Hindlimb muscle (tissue), 1 donor: ENCODE results near the gene AVPR1B. TPM values are rescaled to one million over a fixed set of nuclear protein-coding genes. Genes with fewer than 3 reads are reported as not detected.
"Not testable (repeated sequence)": the region's sequence is repeated elsewhere in the genome, so short reads cannot be mapped to it uniquely, and the experiment has no call there.

Source experiments
- DNase-seq: peaks from one replicate; pipeline ENCODE4 v3.0.0-alpha.2; 2013
- polyA plus RNA-seq: library from polyadenylated mRNA; unstranded; fragments of 120-200 nt; gene quantifications from one replicate; pipeline ENCODE4 v1.2.1, GENCODE V29; 2013; ENCODE audit not compliant: insufficient read length

The AVPR1B gene
- polyA plus RNA-seq, 1 donor: 0.14 TPM

GRCh38 chr1:206080026-206080820 is 37.0 kb downstream of the AVPR1B start:
- no peak for DNase-seq

DNA sequence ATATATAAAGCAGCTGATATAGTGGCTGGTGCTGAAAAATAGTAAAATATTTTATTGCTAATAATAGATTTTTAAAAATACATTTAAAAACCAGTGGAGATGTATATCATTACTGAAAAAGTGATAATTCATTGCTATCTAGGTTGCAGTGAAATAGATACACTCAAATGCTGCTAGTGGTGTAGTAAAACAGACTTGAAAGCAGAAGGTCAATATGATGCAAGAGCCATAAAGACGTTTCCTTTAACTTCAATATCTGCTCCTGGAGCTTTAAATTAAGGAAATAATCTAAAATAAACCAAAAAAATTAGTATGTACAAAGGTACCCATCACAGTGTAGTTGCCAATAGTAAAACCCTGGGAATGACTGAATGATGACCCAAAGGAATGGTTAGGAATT is 38.1 kb downstream of the AVPR1B start:
- DNase-seq: no peak

DNA sequence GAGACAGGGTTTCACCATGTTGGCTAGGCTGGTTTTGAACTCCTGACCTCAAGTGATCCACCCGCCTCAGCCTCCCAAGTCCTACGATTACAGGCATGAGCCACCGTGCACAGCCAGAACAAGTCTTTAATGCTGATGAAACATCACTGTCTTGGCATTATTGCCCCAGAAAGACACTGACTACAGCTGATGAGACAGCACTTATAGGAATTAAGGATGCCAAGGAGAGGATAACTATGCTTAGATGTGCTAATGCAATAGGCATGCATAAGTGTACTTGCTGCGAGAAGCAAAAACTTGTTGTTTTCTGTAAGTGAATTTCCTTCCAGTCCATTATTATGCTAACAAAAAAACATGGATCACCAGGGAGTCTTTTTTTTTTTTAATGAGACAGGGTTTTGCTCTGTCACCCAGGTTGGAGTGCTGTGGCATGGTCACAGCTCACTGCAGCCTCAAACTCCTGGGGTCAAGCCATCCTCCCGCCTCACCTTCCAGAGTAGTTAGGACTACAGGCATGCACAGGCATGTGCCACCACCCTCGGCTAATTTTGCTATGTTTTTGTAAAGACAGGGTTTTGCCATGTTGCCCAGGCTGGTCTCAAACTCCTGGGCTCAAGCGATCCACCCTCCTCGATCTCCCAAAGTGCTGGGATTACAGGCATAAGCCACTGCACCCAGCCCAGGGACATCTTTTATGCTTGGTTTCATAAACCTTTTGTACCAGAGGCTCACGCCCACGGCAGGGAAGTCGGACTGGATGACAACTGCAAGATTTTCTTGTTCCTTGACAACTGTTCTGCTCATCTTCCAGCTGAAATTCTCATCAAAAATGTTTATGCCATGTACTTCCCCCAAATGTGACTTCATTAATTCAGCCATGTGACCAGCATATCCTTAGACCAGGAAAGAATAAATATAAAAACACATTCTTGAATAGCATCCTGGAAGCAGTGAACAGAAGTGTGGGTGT is 41.1 kb downstream of the AVPR1B start:
- peak; percentile 50 for DNase-seq

GRCh38 chr1:206074839-206075238 is 42.3 kb downstream of the AVPR1B start:
- no peak for DNase-seq

DNA sequence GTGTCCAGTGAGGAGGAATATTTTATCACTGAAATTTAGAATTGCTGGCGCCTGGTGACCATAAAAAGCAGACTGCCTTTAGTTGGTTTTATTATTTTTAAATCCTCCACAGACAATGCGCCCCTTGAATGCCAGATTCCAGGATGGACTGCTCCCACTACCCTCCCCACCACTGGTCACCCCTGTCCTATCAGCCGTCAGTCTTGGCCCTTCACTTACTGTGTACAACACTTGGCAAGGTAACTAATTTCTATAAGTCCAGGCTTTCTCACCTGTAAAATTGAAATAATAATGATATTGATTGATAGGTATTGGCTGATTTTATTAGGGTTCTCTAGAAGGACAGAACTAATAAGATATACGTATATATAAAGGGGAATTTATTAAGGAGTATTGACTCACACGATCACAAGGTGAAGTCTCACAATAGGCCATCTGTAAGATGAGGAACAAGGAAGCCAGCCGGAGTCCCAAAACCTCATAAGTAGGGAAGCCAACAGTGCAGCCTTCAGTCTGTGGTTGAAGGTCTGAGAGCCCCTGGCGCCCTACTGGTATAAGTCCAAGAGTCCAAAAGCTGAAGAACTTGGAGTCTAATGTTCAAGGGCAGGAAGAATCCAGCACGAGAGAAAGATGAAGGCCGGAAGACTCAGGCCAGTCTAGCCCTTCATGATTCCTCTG is 46.4 kb downstream of the AVPR1B start:
- no peak for DNase-seq

DNA sequence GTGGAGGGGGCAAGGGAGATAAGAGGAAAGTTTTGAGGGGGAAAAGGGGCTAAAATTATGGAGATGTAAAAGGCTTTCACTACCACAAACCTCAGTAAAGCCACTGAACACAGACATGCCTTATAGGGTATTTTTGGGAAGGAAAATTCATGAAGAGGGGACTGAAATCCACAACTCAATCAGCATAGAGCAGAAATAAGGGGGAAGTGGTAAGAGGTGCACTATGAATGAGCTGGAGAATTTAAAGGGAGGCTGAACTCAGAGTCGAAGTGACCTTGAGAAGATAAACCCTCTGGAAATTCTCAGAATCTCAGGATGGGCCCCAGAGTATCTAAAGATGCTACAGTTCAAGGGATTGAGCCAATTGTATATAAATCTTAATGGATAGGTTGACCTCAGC is 48.9 kb downstream of the AVPR1B start:
- DNase-seq: no peak

DNA sequence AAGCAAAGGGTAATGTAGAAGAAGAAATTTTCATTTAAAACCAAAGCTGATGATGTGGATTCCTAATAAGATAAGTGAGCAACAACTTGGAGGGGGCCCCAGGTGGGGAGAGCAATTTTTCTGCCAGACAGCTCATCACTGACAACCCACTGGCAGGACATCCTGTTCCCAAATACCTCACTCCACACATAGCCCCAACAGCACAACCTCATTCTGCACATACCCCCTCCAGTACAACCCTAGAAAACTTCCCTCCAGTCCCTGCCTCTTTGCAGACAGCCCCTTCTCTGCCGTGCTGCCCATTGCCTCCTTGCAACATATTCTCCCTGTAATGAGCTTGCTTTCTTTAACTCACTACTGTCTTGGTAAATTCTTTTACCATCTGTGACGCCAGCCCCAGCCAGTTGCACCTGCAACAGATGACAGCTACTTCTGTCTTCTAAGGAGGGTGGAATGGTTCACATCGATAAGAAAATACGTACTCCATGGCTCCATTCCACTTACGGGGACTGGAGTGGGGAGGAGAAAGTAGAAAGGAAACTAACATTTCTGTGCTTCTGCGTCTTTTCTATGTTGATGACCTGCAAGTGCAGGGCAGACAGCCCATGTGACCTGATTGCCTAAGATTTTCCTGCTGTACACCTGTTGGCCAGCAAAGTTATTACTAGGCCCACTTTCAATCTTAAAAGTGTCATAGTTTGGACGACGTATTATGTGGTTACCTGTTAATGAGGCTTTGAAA is 49.5 kb downstream of the AVPR1B start:
- no peak for DNase-seq

- DNase-seq: no peak
These were observed 50.6 kb downstream of the AVPR1B start for GRCh38 chr1:206066479-206067171.

DNA sequence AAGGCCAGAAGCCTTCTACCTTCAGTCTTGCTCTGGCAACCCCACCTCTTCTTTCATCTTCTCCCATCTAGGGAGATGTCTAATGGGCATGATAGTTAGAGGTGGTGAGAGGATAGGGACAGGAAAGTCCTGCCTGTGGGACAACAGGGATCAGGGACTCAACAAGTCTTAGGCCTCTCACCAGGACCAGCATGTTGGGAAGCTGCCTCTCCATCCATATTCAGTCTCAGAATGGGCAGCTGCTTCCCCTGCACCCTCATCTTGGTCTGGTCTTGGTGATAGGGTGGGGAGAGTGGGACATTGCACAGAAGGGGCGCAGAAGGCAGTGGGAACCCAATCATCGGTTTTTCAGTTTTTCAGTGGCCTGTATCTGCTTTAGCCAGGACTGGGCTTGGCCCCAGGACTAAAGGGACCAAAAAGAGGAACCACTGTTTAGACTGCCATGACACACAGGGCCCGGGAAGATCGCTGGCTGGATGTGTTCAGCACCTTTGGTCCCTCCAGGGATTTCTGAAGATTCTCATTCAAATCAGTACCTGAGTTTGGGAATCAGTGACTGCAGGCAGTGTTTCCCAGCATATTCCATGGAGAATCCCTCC is 51.5 kb downstream of the AVPR1B start:
- no peak for DNase-seq

- DNase-seq: not testable (repeated sequence)
These were observed 52.7 kb downstream of the AVPR1B start for GRCh38 chr1:206064501-206064900.

DNA sequence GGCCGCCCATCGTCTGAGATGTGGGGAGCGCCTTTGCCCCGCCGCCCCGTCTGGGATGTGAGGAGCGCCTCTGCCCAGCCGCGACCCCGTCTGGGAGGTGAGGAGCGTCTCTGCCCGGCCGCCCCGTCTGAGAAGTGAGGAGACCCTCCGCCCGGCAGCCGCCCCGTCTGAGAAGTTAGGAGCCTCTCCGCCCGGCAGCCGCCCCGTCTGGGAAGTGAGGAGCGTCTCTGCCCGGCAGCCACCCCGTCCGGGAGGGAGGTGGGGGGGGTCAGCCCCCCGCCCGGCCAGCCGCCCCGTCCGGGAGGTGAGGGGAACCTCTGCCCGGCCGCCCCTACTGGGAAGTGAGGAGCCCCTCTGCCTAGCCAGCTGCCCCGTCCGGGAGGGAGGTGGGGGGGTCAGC is 53.2 kb downstream of the AVPR1B start:
- DNase-seq: not testable (repeated sequence)

DNA sequence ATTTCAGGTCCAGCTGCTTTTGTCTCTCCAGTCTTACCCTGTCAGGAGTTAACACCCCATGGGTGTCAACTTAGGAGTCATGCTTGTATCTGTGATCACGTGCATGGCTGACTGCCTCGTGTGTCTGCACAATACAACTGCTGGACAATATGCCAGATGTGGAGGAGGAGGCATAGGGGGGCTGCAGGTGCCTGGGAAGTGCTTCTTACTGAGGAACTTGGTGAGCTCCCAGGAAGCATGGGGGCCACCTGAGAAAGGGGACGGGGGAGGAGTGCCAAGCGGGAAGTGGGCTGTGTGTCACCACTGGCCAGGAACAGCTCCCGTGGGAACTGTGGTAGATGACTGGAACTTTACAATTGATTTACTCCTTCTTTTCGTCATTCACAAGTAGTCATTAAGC is 54.7 kb downstream of the AVPR1B start:
- no peak for DNase-seq

DNA sequence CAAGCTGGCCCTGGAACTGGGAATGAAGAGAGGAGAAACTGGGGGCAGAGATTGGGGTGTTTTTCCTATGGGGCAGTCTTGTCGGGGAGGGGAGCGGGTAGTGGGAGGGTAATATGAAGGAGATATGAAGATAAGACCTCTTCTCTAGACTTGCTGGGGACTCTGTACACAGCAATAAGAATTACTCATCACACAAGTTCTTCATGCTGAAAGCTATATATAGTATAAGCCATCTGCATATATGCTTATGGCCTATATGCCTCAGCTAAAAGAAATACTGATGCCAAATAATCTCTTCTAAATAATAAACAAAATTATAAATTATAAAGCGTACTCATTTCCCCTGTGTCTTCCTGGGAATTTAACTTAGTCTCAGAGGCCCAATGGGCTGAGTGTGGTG is 56.3 kb downstream of the AVPR1B start:
- DNase-seq: no peak

Other genes with a start within 250 kb of the AVPR1B start
- gene SLC26A9, start 173.9 kb downstream of the AVPR1B start, polyA plus RNA-seq: 0.05 TPM
- 12.2 TPM for gene RAB7B, start 114.0 kb downstream of the AVPR1B start, polyA plus RNA-seq
- 0.37 TPM for gene CTSE, start 93.5 kb downstream of the AVPR1B start, polyA plus RNA-seq
- 0.28 TPM for gene RHEX, start 64.2 kb downstream of the AVPR1B start, polyA plus RNA-seq
- gene FAM72A, start 85.5 kb upstream of the AVPR1B start, polyA plus RNA-seq: 5.4 TPM
- 97.0 TPM for gene SRGAP2, start 86.2 kb upstream of the AVPR1B start, polyA plus RNA-seq